Spinal cord (tissue), 10 donors: ENCODE results near the gene PRDX1. TPM values are rescaled to one million over a fixed set of nuclear protein-coding genes. Genes with fewer than 3 reads are reported as not detected.
A peak's percentile ranks its signal among the peaks of the same experiment; 100 is the strongest.
"Not testable (repeated sequence)": the region's sequence is repeated elsewhere in the genome, so short reads cannot be mapped to it uniquely, and the experiment has no call there.

Experiments used
- DNase-seq, 6 donors: peaks; one replicate each; pipeline versions ENCODE4 v3.0.0 to v3.0.0-alpha.2; 2013 to 2015; ENCODE audit warnings: low spot score in 6 of 6, low read depth in 4 of 6
- H3K27ac ChIP-seq: one replicate; pipeline ENCODE4 v1.5.1; 2013; ENCODE audit warnings: low read depth, low read length, control low read depth
- H3K27me3 ChIP-seq: one replicate; pipeline ENCODE4 v1.6.1; 2013; ENCODE audit warnings: low read length; ENCODE audit not compliant: control insufficient read depth, insufficient read depth
- H3K36me3 ChIP-seq: one replicate; pipeline ENCODE4 v1.6.1; 2013; ENCODE audit warnings: low read length; ENCODE audit not compliant: control insufficient read depth, insufficient read depth
- H3K4me1 ChIP-seq: one replicate; pipeline ENCODE4 v1.6.1; 2013; ENCODE audit warnings: low read length; ENCODE audit not compliant: control insufficient read depth, insufficient read depth
- H3K4me3 ChIP-seq: one replicate; pipeline ENCODE4 v1.5.1; 2013; ENCODE audit warnings: low read depth, low read length, control low read depth
- H3K9me3 ChIP-seq: one replicate; pipeline ENCODE4 v1.6.1; 2013; ENCODE audit warnings: low read length; ENCODE audit not compliant: control insufficient read depth, insufficient read depth
- WGBS: methylation state at CpG from one replicate; pipeline ENCODE4 v1.1.5; 2013; ENCODE audit warnings: missing lambda C conversion rate; ENCODE audit not compliant: insufficient coverage; 5-methylcytosine and 5-hydroxymethylcytosine counted together
- polyA plus RNA-seq, 2 donors: library from polyadenylated mRNA; unstranded; fragments of 120-200 nt; gene quantifications; one replicate each; pipeline ENCODE4 v1.2.1, GENCODE V29; 2013; ENCODE audit not compliant: insufficient read length in 2 of 2
- total RNA-seq, 2 donors: library from RNA; depleted of rRNA in 1 of 2; stranded (reverse); fragments of 120-200 nt in 1 of 2; fragments of >200 nt in 1 of 2; gene quantifications; one replicate each; pipeline versions ENCODE4 v1.2.3 to v1.2.4, GENCODE V29; 2013 to 2014
- donor health status: healthy.

PRDX1 gene
- total and polyA plus RNA-seq, 4 donors, result 393 to 504 (median 477) TPM

DNA sequence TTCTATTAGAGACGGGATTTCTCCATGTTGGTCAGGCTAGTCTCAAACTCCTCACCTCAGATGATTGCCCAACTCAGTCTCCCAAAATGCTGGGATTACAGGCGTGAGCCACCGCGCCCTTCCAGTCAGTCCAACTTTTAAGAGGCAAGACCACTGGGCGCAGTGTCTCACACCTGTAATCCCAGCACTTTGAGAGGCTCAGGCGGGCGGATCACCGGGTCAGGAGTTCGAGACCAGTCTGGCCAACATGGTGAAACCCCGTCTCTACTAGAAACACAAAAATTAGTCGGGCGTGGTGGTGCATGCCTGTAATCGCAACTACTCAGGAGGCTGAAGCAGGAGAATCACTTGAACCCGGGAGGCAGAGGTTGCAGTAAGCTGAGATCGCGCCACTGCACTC is 1.9 kb downstream of the PRDX1 start:
- H3K27ac ChIP-seq, H3K27me3 ChIP-seq, H3K9me3 ChIP-seq, H3K4me3 ChIP-seq, DNase-seq: not testable (repeated sequence)
- Histone ChIP-seq H3K4me1 (peaks cover 27% of the 10 kb centered on the region), H3K36me3 (peaks cover 25% of the 10 kb centered on the region)
- 75% methylated on average over 10 of the region's 16 CpGs for WGBS

DNA sequence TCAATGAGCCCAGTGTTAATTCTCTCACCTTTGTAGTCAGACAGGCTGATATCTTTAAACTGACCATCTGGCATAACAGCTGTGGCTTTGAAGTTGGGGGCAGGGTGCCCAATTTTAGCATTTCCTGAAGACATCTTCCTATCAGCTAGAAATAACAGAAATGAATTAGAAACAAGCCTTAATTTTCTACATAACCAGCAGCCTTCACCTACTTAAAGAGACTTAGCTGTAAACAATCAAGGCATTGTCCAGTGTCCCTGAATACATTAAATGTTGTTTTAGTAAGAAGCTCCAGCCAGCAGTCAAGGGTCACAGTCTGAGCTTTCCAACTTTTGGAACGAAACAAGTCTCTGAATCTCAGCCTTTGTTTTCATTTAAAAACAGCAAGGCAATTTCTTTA is 2.8 kb downstream of the PRDX1 start:
- peak in 2 of 6 donors; percentile 60 to 79 for DNase-seq
- Histone ChIP-seq H3K9me3 (no peaks in the 10 kb centered on the region), H3K4me1 (peaks cover 27% of the 10 kb centered on the region), H3K4me3 (peak overlapping the region; percentile 1), H3K27me3 (no peaks in the 10 kb centered on the region), H3K27ac (peak overlapping the region; percentile 4), H3K36me3 (peaks cover 30% of the 10 kb centered on the region)
- WGBS, result 0% methylated on average over 1 of the region's 1 CpG

DNA sequence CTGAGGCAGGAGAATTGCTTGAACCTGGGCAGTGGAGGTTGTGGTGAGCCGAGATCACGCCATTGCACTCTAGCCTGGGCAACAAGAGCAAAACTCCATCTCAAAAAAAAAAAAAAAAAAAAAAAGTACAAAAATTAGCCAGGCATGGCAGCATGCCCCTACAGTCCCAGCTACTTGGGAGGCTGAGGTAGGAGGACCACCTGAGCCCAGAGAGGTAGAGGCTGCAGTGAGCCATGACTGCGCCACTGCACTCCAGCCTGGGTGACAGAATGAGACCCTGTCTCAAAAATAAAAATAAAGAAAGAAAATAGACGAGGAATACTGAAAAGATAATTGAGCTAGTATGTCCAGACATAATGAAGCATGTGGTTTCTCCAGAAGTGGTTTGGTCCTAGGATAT is 3.3 kb downstream of the PRDX1 start:
- not testable (repeated sequence) for H3K4me3 ChIP-seq

DNA sequence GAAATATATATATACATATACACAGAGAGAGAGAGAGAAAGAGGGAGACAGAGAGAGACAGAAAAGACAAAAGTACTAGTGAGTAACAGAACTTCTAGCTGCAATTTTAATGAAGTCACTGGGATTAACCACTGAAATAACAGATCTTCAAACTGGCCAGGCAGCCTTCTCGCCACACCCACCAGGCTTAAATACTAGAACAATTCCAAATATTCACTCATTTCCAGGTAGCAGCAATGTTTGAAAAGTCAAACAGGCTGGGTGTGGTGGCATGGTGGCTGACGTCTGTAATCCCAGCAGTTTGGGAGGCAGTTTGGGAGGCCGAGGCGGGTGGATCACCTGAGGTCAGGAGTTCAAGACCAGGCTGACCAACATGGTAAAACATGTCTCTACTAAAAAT is 5.2 kb downstream of the PRDX1 start:
- DNase-seq, result no peak
- H3K4me1 ChIP-seq, result peaks cover 35% of the 10 kb centered on the region
- H3K4me3 ChIP-seq, result no peak overlapping the region
- 83% methylated on average over 3 of the region's 4 CpGs for WGBS
- H3K27ac ChIP-seq, result no peak overlapping the region
- no peaks in the 10 kb centered on the region for H3K27me3 ChIP-seq
- no peaks in the 10 kb centered on the region for H3K9me3 ChIP-seq
- H3K36me3 ChIP-seq, result peaks cover 40% of the 10 kb centered on the region

More for the DNA sequence above, 3.3 kb downstream of the PRDX1 start:
- not testable (repeated sequence) for DNase-seq, H3K27me3 ChIP-seq, H3K27ac ChIP-seq, H3K9me3 ChIP-seq
- WGBS, result no CpG with 5 or more reads among the region's 4 CpGs
- peaks cover 27% of the 10 kb centered on the region for H3K4me1 ChIP-seq
- H3K36me3 ChIP-seq, result peaks cover 30% of the 10 kb centered on the region

DNA sequence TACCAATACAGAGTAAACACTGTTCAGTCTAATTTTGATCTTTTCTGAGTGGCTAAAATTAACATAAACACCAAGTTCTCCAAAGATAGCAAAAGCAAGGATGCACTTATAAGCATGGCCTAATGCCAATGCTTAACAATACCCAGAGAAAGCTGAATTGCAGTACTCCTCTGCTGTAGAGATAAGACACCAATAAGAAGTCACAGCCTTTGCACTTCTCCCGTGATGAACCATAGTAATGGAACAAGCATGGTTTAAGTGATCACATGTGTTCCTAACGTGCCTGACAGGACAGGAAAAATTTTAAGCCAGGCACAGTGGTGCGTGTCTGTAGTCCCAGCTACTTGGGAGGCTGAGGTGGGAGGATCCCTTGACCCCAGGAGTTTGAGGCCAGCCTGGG is 5.6 kb downstream of the PRDX1 start:
- H3K9me3 ChIP-seq, result no peaks in the 10 kb centered on the region
- WGBS, result no CpG with 5 or more reads among the region's 3 CpGs
- no peak overlapping the region for H3K4me3 ChIP-seq
- no peak for DNase-seq
- H3K36me3 ChIP-seq, result peaks cover 40% of the 10 kb centered on the region
- H3K4me1 ChIP-seq, result peaks cover 35% of the 10 kb centered on the region
- H3K27ac ChIP-seq, result no peak overlapping the region
- no peaks in the 10 kb centered on the region for H3K27me3 ChIP-seq

DNA sequence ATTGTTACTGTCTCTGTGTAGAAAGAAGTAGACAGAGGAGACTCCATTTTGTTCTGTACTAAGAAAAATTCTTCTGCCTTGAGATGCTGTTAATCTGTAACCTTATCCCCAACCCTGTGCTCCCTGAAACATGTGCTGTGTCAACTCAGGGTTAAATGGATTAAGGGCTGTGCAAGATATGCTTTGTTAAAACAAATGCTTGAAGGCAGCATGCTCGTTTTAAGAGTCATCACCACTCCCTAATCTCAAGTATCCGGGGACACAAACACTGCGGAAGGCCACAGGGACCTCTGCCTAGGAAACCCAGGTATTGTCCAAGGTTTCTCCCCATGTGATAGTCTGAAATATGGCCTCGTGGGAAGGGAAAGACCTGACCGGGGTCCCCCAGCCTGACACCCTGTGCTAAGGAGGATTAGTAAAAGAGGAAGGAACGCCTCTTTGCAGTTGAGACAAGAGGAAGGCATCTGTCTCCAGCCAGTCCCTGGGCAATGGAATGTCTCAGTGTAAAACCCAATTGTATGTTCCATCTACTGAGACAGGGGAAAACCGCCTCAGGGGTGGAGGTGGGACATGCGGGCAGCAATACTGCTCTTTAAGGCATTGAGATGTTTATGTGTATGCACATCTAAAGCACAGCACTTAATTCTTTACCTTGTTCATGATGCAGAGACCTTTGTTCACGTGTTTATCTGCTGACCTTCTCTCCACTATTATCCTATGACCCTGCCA is 8.0 kb downstream of the PRDX1 start:
- not testable (repeated sequence) for H3K27me3 ChIP-seq, H3K27ac ChIP-seq
- WGBS, result 85% methylated on average over 6 of the region's 9 CpGs

DNA sequence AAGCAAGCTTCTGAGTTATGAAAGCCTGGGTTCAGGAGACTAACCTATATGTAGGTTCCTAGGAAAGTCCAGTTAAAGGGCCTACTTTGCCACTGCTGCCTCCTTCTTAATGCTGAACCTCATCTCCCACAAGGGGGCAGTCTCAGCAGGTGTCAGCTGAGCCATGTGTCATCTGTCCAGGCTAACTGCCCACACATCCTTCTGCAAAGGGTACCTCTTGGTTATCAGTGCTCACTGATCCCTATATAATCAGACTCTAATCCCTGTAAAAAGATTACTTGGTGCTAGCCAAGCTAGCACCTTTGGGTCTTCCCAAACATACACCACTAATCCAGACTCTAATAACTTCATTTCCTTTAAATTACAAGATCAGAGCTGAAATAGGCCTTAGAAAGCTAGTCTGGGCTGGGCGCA is 9.0 kb downstream of the PRDX1 start:
- Histone ChIP-seq H3K4me1 (peaks cover 31% of the 10 kb centered on the region), H3K27ac (no peak overlapping the region), H3K4me3 (no peak overlapping the region), H3K9me3 (no peaks in the 10 kb centered on the region), H3K27me3 (no peaks in the 10 kb centered on the region), H3K36me3 (peaks cover 63% of the 10 kb centered on the region)
- 100% methylated on average over 1 of the region's 1 CpG for WGBS
- peak in 2 of 6 donors; percentile 56 to 57 for DNase-seq

More for the DNA sequence above, 8.0 kb downstream of the PRDX1 start:
- not testable (repeated sequence) for H3K9me3 ChIP-seq, H3K4me3 ChIP-seq, DNase-seq
- Histone ChIP-seq H3K4me1 (peaks cover 30% of the 10 kb centered on the region), H3K36me3 (peaks cover 58% of the 10 kb centered on the region)

GRCh38 chr1:45510972-45511527 is 10.6 kb downstream of the PRDX1 start:
- 26% methylated on average over 3 of the region's 4 CpGs for WGBS
- H3K27me3 ChIP-seq, result no peaks in the 10 kb centered on the region
- H3K36me3 ChIP-seq, result peaks cover 52% of the 10 kb centered on the region
- H3K27ac ChIP-seq, result peak overlapping the region; percentile 74
- no peak overlapping the region for H3K4me3 ChIP-seq
- DNase-seq, result peak in 2 of 6 donors; percentile 22 to 68
- no peaks in the 10 kb centered on the region for H3K9me3 ChIP-seq
- H3K4me1 ChIP-seq, result peaks cover 24% of the 10 kb centered on the region

- H3K9me3 ChIP-seq, result no peaks in the 10 kb centered on the region
- WGBS, result 57% methylated on average over 6 of the region's 9 CpGs
- H3K27me3 ChIP-seq, result no peaks in the 10 kb centered on the region
- H3K4me3 ChIP-seq, result no peak overlapping the region
- H3K4me1 ChIP-seq, result peaks cover 24% of the 10 kb centered on the region
- H3K27ac ChIP-seq, result peak overlapping the region; percentile 74
- peaks cover 50% of the 10 kb centered on the region for H3K36me3 ChIP-seq
- DNase-seq, result no peak
These were observed 11.4 kb downstream of the PRDX1 start for GRCh38 chr1:45510036-45510971.
